ENCODE data around the gene MAP2K1.
"Not testable (repeated sequence)": the region's sequence is repeated elsewhere in the genome, so short reads cannot be mapped to it uniquely, and the experiment has no call there.

DNA sequence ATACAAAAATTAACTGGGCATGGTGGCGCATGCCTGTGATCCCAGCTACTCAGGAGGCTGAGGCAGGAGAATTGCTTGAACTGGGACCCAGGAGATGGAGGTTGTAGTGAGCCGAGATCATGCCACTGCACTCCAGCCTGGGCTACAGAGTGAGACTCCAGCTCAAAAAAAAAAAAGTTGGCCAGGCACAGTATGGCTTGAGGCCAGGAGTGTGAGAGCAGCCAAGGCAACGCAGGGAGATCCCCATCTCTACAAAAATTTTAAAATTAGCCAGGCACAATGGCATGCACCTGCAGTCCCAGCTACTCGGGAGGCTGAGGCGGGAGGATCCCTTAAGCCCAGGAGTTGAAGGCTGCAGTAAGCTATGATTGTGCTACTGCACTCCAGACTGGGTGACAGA lies 38.2 kb upstream of the MAP2K1 start:
- TF ChIP-seq, protein P1, sequence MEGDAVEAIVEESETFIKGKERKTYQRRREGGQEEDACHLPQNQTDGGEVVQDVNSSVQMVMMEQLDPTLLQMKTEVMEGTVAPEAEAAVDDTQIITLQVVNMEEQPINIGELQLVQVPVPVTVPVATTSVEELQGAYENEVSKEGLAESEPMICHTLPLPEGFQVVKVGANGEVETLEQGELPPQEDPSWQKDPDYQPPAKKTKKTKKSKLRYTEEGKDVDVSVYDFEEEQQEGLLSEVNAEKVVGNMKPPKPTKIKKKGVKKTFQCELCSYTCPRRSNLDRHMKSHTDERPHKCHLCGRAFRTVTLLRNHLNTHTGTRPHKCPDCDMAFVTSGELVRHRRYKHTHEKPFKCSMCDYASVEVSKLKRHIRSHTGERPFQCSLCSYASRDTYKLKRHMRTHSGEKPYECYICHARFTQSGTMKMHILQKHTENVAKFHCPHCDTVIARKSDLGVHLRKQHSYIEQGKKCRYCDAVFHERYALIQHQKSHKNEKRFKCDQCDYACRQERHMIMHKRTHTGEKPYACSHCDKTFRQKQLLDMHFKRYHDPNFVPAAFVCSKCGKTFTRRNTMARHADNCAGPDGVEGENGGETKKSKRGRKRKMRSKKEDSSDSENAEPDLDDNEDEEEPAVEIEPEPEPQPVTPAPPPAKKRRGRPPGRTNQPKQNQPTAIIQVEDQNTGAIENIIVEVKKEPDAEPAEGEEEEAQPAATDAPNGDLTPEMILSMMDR (conservative IDR thresholded peaks at IDR 0.05): not testable (repeated sequence)
- TF ChIP-seq ZFX (IDR thresholded peaks at IDR 0.05): not testable (repeated sequence)
